H1 (cell line): ENCODE results near the gene ELMO3. TPM values are rescaled to one million over a fixed set of nuclear protein-coding genes. Genes with fewer than 3 reads are reported as not detected.

Source experiments
- CTCF ChIA-PET: fragments of 300-600 bp; sonication (Branson Sonifier 250); formaldehyde crosslinking; loops from one replicate; lab custom pipeline; 2021; ENCODE audit not compliant: partially characterized antibody; lab: Charles Lee
- POLR2A ChIA-PET: fragments of 300-600 bp; sonication (Branson Sonifier 250); formaldehyde crosslinking; loops from one replicate; lab custom pipeline; 2021; ENCODE audit warnings: inconsistent platforms; ENCODE audit not compliant: partially characterized antibody; lab: Charles Lee
- DNase-seq, 2 experiments: peaks; one replicate each; pipeline versions ENCODE4 v3.0.0 to v3.0.0-alpha.2; 2010 to 2022; ENCODE audit warnings: low spot score in 2 of 2, low read depth in 1 of 2, mixed read lengths in 1 of 2
- FAIRE-seq: peaks from 2 replicates; lab custom pipeline; 2011; peaks lifted over from hg19 to GRCh38; lab: Jason Lieb, UNC
- H2AFZ ChIP-seq: 2 replicates; pipeline ENCODE4 v1.8.1; 2012; ENCODE audit warnings: low read length, inconsistent platforms
- H2AK5ac ChIP-seq: 2 replicates; pipeline ENCODE4 v1.6.1; 2013; ENCODE audit warnings: low read depth, low read length
- H2BK120ac ChIP-seq: replicated peaks from 2 replicates; pipeline ENCODE3; 2013; ENCODE audit warnings: low read depth, low read length, inconsistent platforms
- H2BK12ac ChIP-seq: 2 replicates; pipeline ENCODE4 v1.6.1; 2013; ENCODE audit warnings: low read depth, low read length
- H2BK15ac ChIP-seq: 2 replicates; pipeline ENCODE4 v1.6.1; 2013; ENCODE audit warnings: low read length
- H2BK20ac ChIP-seq: 2 replicates; pipeline ENCODE4 v1.6.1; 2013; ENCODE audit warnings: low read length
- H2BK5ac ChIP-seq: 2 replicates; pipeline ENCODE4 v1.6.1; 2013; ENCODE audit warnings: low read depth, low read length
- H3K14ac ChIP-seq: 2 replicates; pipeline ENCODE4 v1.6.1; 2013; ENCODE audit warnings: inconsistent platforms; ENCODE audit not compliant: insufficient read length
- H3K18ac ChIP-seq: 2 replicates; pipeline ENCODE4 v1.6.1; 2013; ENCODE audit warnings: low read length; ENCODE audit errors: extremely low read depth
- H3K23ac ChIP-seq: 2 replicates; pipeline ENCODE4 v1.6.1; 2013; ENCODE audit warnings: inconsistent platforms; ENCODE audit not compliant: insufficient read length
- H3K23me2 ChIP-seq: 2 replicates; pipeline ENCODE4 v1.6.1; 2013; ENCODE audit warnings: low read depth, low read length
- H3K27ac ChIP-seq: 2 replicates; pipeline ENCODE4 v1.6.1; 2011; ENCODE audit warnings: low read depth, low read length, inconsistent platforms
- H3K27me3 ChIP-seq, 4 experiments: replicated peaks in 1 of 4; 1 replicate in 1 of 4; 2 replicates in 3 of 4; pipeline versions ENCODE4 v1.6.1 to v1.8.1; 2011 to 2013; ENCODE audit warnings: low read length in 3 of 4, mild to moderate bottlenecking in 3 of 4, inconsistent platforms in 2 of 4, mixed read lengths in 2 of 4, moderate library complexity in 1 of 4; ENCODE audit not compliant: control insufficient read depth in 3 of 4, insufficient read depth in 3 of 4; ENCODE audit errors: extremely low read depth in 1 of 4
- H3K36me3 ChIP-seq, 4 experiments: 2 replicates each; pipeline versions ENCODE4 v1.6.1 to v1.8.1; 2011 to 2013; ENCODE audit warnings: mild to moderate bottlenecking in 4 of 4, low read length in 3 of 4, moderate library complexity in 2 of 4, control low read depth in 1 of 4, inconsistent platforms in 1 of 4; ENCODE audit not compliant: insufficient read depth in 4 of 4, control insufficient read depth in 2 of 4
- H3K4ac ChIP-seq: replicated peaks from 2 replicates; pipeline ENCODE3; 2013; ENCODE audit warnings: low read length, low read depth, mixed read lengths, inconsistent platforms; ENCODE audit not compliant: insufficient read length
- H3K4me1 ChIP-seq, 4 experiments: replicated peaks in 1 of 4; 1 replicate in 1 of 4; 2 replicates in 3 of 4; pipeline versions ENCODE4 v1.6.1 to v1.8.1; 2011 to 2013; ENCODE audit warnings: low read length in 3 of 4, inconsistent platforms in 2 of 4, mixed read lengths in 1 of 4; ENCODE audit not compliant: insufficient read depth in 4 of 4, control insufficient read depth in 3 of 4
- H3K4me2 ChIP-seq, 2 experiments: 2 replicates each; pipeline versions ENCODE4 v1.6.1 to v1.8.1; 2011 to 2013; ENCODE audit warnings: low read depth in 2 of 2, low read length in 2 of 2, control low read depth in 1 of 2, inconsistent platforms in 1 of 2, mild to moderate bottlenecking in 1 of 2; ENCODE audit not compliant: insufficient read depth in 1 of 2
- H3K4me3 ChIP-seq, 4 experiments: fragments of 200-600, 300-600 bp in 1 of 4; sonication (generic), shearing (Covaris generic), sonication (Bioruptor Twin) in 1 of 4; 2 replicates each; pipeline versions ENCODE4 v1.5.1 to v1.8.1; 2011 to 2016; ENCODE audit warnings: low read length in 4 of 4, low read depth in 3 of 4, control low read depth in 2 of 4, inconsistent platforms in 2 of 4, mild to moderate bottlenecking in 2 of 4, mixed read lengths in 1 of 4, moderate library complexity in 1 of 4; ENCODE audit not compliant: insufficient read depth in 2 of 4; ENCODE audit errors: extremely low read depth in 1 of 4
- H3K56ac ChIP-seq: replicated peaks from 2 replicates; pipeline ENCODE3; 2013; ENCODE audit warnings: low read depth, mild to moderate bottlenecking, mixed read lengths, low read length, inconsistent platforms; ENCODE audit not compliant: insufficient read length
- H3K79me1 ChIP-seq: 2 replicates; pipeline ENCODE4 v1.6.1; 2013; ENCODE audit warnings: low read depth, low read length, control low read depth
- H3K79me2 ChIP-seq, 2 experiments: 2 replicates each; pipeline versions ENCODE4 v1.6.1 to v1.8.1; 2012 to 2013; ENCODE audit warnings: low read length in 2 of 2, mild to moderate bottlenecking in 2 of 2, inconsistent platforms in 1 of 2; ENCODE audit not compliant: insufficient read depth in 2 of 2, control insufficient read depth in 1 of 2
- H3K9ac ChIP-seq, 4 experiments: replicated peaks in 1 of 4; 1 replicate in 1 of 4; 2 replicates in 3 of 4; pipeline versions ENCODE4 v1.6.1 to v1.8.1; 2011 to 2013; ENCODE audit warnings: low read depth in 3 of 4, low read length in 3 of 4, control low read depth in 2 of 4, mild to moderate bottlenecking in 2 of 4, moderate library complexity in 2 of 4, inconsistent platforms in 1 of 4; ENCODE audit errors: extremely low read depth in 1 of 4
- H3K9me3 ChIP-seq, 2 experiments: 2 replicates each; pipeline versions ENCODE4 v1.6.1 to v1.8.1; 2012 to 2013; ENCODE audit warnings: mild to moderate bottlenecking in 2 of 2, moderate library complexity in 2 of 2, control low read depth in 1 of 2, inconsistent platforms in 1 of 2, low read depth in 1 of 2, low read length in 1 of 2, mixed read lengths in 1 of 2; ENCODE audit not compliant: insufficient read depth in 2 of 2
- H4K20me1 ChIP-seq, 2 experiments: replicated peaks in 1 of 2; 2 replicates each; pipeline versions ENCODE3 to v1.8.1; 2011 to 2013; ENCODE audit warnings: inconsistent platforms in 2 of 2, low read length in 2 of 2, mild to moderate bottlenecking in 1 of 2; ENCODE audit not compliant: insufficient read depth in 2 of 2, control insufficient read depth in 1 of 2
- H4K5ac ChIP-seq: 2 replicates; pipeline ENCODE4 v1.6.1; 2013; ENCODE audit warnings: low read length, low read depth, mixed read lengths, inconsistent platforms; ENCODE audit not compliant: insufficient read length
- H4K8ac ChIP-seq: 2 replicates; pipeline ENCODE4 v1.8.0; 2013; ENCODE audit warnings: mild to moderate bottlenecking, moderate library complexity, low read length, inconsistent platforms; ENCODE audit not compliant: insufficient read depth; ENCODE audit errors: extremely low read depth
- H4K91ac ChIP-seq: replicated peaks from 2 replicates; pipeline ENCODE3; 2013; ENCODE audit warnings: low read length, mixed read lengths, inconsistent platforms; ENCODE audit not compliant: insufficient read length
- E2F6 ChIP-seq: IDR thresholded peaks from 2 replicates; pipeline ENCODE4 v1.6.1; 2012; ENCODE audit warnings: inconsistent platforms
- GABPA ChIP-seq: IDR thresholded peaks from 2 replicates; pipeline ENCODE4 v1.6.1; 2011; ENCODE audit warnings: mild to moderate bottlenecking, low read length, moderate library complexity, borderline replicate concordance; ENCODE audit not compliant: insufficient read depth
- KDM4A ChIP-seq: IDR thresholded peaks from one replicate; pipeline ENCODE4 v1.7.1; 2012; ENCODE audit warnings: low read depth, mild to moderate bottlenecking, moderate library complexity, low read length, inconsistent platforms; ENCODE audit not compliant: severe bottlenecking
- MAX ChIP-seq: IDR thresholded peaks from 2 replicates; pipeline ENCODE4 v1.6.1; 2012; ENCODE audit warnings: inconsistent platforms
- NANOG ChIP-seq: IDR thresholded peaks from 2 replicates; pipeline ENCODE4 v1.6.1; 2011; ENCODE audit warnings: low read length, low read depth, mild to moderate bottlenecking, inconsistent platforms; ENCODE audit not compliant: insufficient read depth, poor library complexity, severe bottlenecking
- RAD21 ChIP-seq, 2 experiments: IDR thresholded peaks in 1 of 2; conservative IDR thresholded peaks in 1 of 2; 2 replicates each; pipeline ENCODE4 v1.6.1; 2011; ENCODE audit warnings: low read depth in 2 of 2, low read length in 2 of 2, improper control_type of control experiment in 1 of 2, inconsistent platforms in 1 of 2, mild to moderate bottlenecking in 1 of 2, moderate library complexity in 1 of 2
- SIN3A ChIP-seq, 2 experiments: IDR thresholded peaks in 1 of 2; conservative IDR thresholded peaks in 1 of 2; 2 replicates each; pipeline ENCODE4 v1.6.1; 2011 to 2012; ENCODE audit warnings: low read length in 2 of 2, improper control_type of control experiment in 1 of 2, low read depth in 1 of 2, mild to moderate bottlenecking in 1 of 2
- ZNF274 ChIP-seq: IDR thresholded peaks from 2 replicates; pipeline ENCODE4 v1.7.0; 2012; ENCODE audit warnings: low read length, borderline replicate concordance; ENCODE audit errors: extremely low read depth
- WGBS, 2 experiments: shearing (Covaris generic) in 1 of 2; methylation state at CpG; one replicate each; pipeline versions ENCODE4 v1.1.6 to v1.1.7; 2013 to 2015; ENCODE audit warnings: low lambda C conversion rate in 2 of 2, mixed read lengths in 2 of 2, inconsistent platforms in 1 of 2, low coverage in 1 of 2, missing lambda C conversion rate in 1 of 2; ENCODE audit not compliant: insufficient replicate concordance in 2 of 2, insufficient coverage in 1 of 2, insufficient read length in 1 of 2; ENCODE audit errors: extremely low coverage in 1 of 2, missing lambda C conversion rate in 1 of 2; 5-methylcytosine and 5-hydroxymethylcytosine counted together
- polyA plus RNA-seq, 7 experiments: library from polyadenylated mRNA; depleted of rRNA in 3 of 7; stranded (reverse) in 5 of 7; unstranded in 2 of 7; fragments of >200 nt in 5 of 7; fragments of 200-250 nt in 2 of 7; gene quantifications; 1 replicate in 5 of 7; 2 replicates in 1 of 7; 4 replicates in 1 of 7; pipeline versions ENCODE4 v1.2.1 to v1.2.3, GENCODE V29; 2011 to 2013; ENCODE audit warnings: missing spikeins in 2 of 7, mixed read lengths in 2 of 7
- total RNA-seq: library from RNA; stranded (reverse); fragmentation: NEBNext Ultra II Directional; extraction: Animal tissue kit (Norgen Biotek cat#: 25700); gene quantifications from 2 replicates; pipeline ENCODE4 v1.2.1, GENCODE V29; 2021

ELMO3 gene
- total and polyA plus RNA-seq, 2 of the 8 experiments (the other 6 are each of a cell fraction or from before 2014, with no cell fraction given) = 9.6 to 10.9 TPM

GRCh38 chr16:67201411-67202345 lies 2.7 kb downstream of the ELMO3 start:
- Histone ChIP-seq H3K4me1 (peaks cover 0 to 12% (median 8%) of the 10 kb centered on the region in 4 experiments; a peak in 4 of 7 replicates), H3K27me3 (no peaks in the 10 kb centered on the region), H3K9ac (no peak overlapping the region), H4K8ac (peak overlapping the region; percentile 51; the same call in 1 of the 2 replicates), H3K4me2 (no peak overlapping the region), H3K23me2 (peaks cover 6% of the 10 kb centered on the region; the same call in 1 of the 2 replicates), H2BK12ac (no peak overlapping the region; the same call in 1 of the 2 replicates), H4K5ac (no peak overlapping the region), H3K14ac (no peak overlapping the region), H3K79me1 (no peaks in the 10 kb centered on the region), H3K27ac (no peak overlapping the region), H2BK15ac (no peak overlapping the region), H3K4me3 (no peak overlapping the region), H3K4ac (no peak overlapping the region), H4K91ac (no peak overlapping the region), H2BK20ac (no peak overlapping the region), H3K56ac (no peak overlapping the region), H2BK120ac (no peak overlapping the region), H3K18ac (no peak overlapping the region), H3K79me2 (no peaks in the 10 kb centered on the region), H3K23ac (no peak overlapping the region), H2BK5ac (no peak overlapping the region), H3K36me3 (peaks cover 4 to 14% (median 12%) of the 10 kb centered on the region in 4 experiments; a peak in 6 of 8 replicates), H2AFZ (no peak overlapping the region), H3K9me3 (no peaks in the 10 kb centered on the region), H2AK5ac (no peak overlapping the region), H4K20me1 (peaks cover 1 to 13% of the 10 kb centered on the region in 2 experiments)
- DNase-seq (no peak), FAIRE-seq (no peak)
- ChIA-PET POLR2A (interaction anchor here (0.5 to 5.4 kb wide), 6 partner anchors 13 to 39 kb away, joined by 3 to 19 read pairs (median 4); partner anchors contain the start of genes MATCAP1 and TMEM208), CTCF (interaction anchor here (0.8 to 7.5 kb wide), 14 partner anchors 8 to 224 kb away, joined by 3 to 78 read pairs (median 4); partner anchors contain the start of genes E2F4, EXOC3L1, MATCAP1 and NOL3)
- WGBS, 2 experiments = 91% methylated on average over 30 of the region's 40 CpGs; no CpG with 5 or more reads in 1 of the 2 experiments
- TF ChIP-seq KDM4A = no peak
- TF ChIP-seq NANOG = no peak
- no peak for TF ChIP-seq RAD21 (IDR thresholded peaks at IDR 0.05 in 1 of 2, conservative IDR thresholded peaks at IDR 0.05 in 1 of 2; ENCODE audit: low read depth in 2 of 2, low read length in 2 of 2)
- TF ChIP-seq E2F6 = no peak
- TF ChIP-seq ZNF274 = no peak
- no peak for TF ChIP-seq GABPA
- no peak for TF ChIP-seq SIN3A (conservative IDR thresholded peaks at IDR 0.05 in 1 of 2, IDR thresholded peaks at IDR 0.05 in 1 of 2; ENCODE audit: low read depth in 1 of 2, low read length in 2 of 2)
- TF ChIP-seq MAX = no peak
